GM19035 (cell line): ENCODE results near the gene NAA60.

ENCODE experiments used
- ATAC-seq: cut with Tn5 transposase; IDR thresholded peaks from one replicate; pipeline ENCODE4 v1.9.1; 2021; ENCODE audit not compliant: unreplicated experiment

The NAA60 gene

DNA sequence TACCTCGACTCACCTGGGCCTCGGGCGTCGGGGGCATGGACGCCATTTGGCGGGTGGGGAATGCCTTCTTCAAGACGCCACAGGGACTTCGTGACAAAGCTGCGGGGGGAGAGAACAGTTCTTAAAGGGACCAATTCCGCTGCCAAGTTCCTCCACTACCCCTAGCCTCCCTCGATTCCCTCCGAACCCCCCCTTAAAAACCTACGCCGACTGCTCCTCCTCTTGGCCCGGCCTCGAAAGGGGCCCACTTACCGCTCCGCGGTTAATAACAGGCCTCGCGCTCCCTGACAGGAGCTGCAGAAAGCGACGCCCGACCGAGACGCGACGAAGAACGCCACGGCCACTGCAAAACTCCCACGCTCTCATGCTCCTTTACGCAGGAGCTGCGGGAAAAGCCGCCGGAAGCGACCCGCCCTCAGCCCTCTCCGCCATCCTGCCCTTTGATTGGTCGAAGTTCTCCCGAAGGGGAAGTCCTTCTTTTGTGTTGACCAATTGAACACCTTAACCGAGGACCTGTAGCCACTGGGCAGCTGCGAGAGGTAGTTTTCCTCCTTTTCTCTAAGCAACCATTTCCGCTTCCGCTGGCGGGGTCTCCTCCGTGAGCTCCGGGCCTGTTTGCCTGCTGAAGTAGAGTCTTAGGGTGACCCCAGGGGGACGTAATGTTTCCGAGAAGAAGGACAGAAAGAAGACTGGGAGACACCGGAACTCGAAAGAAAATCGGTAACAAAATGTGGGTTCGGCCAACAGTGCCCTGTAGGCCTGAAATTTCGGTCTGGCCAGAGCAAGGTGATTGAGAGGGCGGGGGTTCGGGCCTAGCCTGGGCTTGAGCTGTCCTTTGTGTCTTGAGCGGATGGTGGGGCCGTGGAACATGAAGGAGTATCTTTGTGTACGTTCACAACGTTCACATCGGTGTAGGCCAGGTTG, at the start of gene NAA60, which contains the start of gene ZNF597:
Gene NAA60 (plus strand): TSS at position 573 of the 924 bp plus-strand sequence. CDS start 32,548 bp downstream, outside the sequence.
Gene ZNF597 (minus strand): TSS at position 397 of the 924 bp plus-strand sequence. CDS start 351 bp downstream, at position 46.
- peak; percentile 83 for ATAC-seq

DNA sequence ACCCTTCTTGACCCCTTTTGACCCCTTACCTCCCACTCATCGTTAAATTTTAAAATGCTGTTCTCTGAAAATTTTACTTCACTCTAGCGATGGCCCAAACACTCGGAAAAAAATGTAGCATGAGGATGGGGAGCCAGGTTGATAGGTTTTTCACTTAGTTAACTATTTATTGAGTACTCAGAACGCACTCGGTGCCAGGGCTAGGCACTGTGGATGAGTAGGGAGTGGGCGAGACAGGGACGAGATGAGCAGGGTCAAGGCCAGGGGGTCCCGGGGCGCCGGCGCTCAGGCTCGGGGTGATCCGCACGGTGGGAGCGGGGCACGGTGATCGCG, 43.1 kb upstream of the NAA60 start:
- no peak for ATAC-seq

DNA sequence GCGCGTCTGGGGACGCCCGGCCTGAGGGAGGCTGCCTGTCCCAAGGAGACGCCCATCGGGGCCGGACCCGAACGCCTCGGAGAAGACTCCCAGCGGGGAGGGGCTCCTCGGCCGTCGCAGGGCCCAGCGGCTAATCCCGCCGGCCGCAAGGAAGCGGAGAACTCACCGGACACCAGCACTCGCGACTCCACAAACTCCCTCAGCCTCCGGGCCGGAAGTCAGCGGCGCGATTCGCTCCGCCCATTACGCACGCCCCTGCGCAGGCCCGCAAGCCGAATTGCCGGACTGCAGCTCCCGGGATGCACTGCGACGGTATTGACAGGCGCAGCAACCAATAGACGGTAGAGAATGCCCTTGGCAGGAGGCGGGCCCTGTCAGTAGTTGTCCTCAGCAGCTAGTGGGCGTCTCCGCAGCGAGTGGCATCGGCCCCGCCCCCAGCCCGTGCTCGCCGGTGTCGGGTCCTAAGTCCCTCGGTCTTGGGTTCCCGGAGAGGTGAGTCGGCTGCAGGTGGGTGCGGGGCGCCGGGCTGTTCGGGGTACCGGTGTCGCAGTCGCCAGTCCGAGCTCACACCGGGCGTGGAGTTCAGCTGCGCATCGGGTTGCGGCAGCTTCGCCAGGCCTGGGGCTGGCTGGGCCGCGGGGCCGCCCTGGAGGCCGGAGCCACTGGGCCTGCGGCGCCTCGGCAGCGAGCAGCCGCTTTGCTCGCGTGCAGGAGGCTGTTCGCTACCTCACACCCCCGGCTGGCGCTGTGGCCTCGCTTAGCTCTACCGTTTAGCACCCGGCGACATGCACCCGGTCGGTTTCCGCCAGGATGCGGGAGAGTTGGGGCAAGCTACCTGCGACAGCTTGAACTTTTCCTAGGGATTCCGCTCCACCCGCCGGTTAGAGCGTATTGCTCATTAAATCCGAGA, 42.4 kb upstream of the NAA60 start, which contains the start of the genes ZNF174 and ZSCAN32:
Gene ZNF174 (plus strand): TSS at position 437 of the 910 bp plus-strand sequence. CDS start 790 bp downstream, outside the sequence.
Gene ZSCAN32 (minus strand): TSS at position 226 of the 910 bp plus-strand sequence. CDS start 3,447 bp downstream, outside the sequence.
- peak; percentile 94 for ATAC-seq

DNA sequence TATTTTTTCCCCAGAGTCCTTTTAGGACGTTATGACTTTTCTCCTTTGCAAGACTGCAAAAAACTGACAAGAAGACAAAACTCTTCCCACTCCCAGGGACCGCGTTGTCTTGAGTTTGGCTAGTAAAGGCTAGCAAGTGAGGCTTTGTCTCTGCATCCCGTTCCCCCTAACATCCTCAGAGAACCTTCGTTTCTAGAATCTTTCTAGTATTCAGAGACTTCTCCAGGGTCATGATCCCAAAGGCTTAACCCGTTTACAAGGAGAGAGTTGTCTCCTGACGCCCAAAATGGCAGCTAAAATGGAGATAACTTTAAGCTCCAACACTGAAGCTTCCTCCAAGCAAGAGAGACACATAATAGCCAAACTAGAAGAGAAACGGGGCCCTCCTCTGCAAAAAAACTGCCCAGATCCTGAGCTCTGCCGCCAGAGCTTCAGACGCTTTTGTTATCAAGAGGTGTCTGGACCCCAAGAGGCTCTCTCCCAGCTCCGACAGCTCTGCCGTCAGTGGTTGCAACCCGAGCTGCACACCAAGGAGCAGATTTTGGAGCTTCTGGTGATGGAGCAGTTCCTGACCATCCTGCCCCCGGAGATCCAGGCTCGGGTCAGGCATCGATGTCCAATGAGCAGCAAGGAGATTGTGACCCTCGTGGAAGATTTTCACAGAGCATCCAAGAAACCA, 41.6 kb upstream of the NAA60 start:
- ATAC-seq: no peak

- ATAC-seq: no peak
Measured at GRCh38 chr16:3408561-3409197, 34.8 kb upstream of the NAA60 start.

GRCh38 chr16:3413730-3414379, 29.6 kb upstream of the NAA60 start:
- no peak for ATAC-seq

- no peak for ATAC-seq
Measured at GRCh38 chr16:3431779-3432219, 11.7 kb upstream of the NAA60 start.

DNA sequence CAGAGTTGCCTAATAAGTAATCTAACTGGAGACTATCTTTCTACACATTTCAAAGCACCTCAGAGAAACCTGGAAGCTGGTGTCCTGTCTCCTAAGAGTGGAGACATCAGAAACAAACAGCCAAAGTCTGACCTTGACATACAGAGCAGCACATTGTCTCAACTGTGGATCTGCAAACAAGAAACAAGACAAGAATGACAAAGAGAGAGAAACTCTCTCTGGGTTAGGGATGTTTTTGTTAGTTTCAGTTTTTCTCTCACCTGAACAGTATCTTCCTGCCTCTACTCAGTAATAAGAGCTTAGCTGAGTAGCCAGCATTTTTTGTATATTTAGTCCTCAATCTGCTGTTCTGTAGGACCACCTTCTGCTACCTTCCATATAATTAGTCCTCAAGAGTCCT, 9.1 kb upstream of the NAA60 start:
- no peak for ATAC-seq

- ATAC-seq: no peak
Measured at GRCh38 chr16:3439637-3440036, 3.8 kb upstream of the NAA60 start.

GRCh38 chr16:3444032-3444388, 530 bp downstream of the NAA60 start:
- no peak for ATAC-seq

- no peak for ATAC-seq
Measured at GRCh38 chr16:3454093-3454492, 10.6 kb downstream of the NAA60 start.

DNA sequence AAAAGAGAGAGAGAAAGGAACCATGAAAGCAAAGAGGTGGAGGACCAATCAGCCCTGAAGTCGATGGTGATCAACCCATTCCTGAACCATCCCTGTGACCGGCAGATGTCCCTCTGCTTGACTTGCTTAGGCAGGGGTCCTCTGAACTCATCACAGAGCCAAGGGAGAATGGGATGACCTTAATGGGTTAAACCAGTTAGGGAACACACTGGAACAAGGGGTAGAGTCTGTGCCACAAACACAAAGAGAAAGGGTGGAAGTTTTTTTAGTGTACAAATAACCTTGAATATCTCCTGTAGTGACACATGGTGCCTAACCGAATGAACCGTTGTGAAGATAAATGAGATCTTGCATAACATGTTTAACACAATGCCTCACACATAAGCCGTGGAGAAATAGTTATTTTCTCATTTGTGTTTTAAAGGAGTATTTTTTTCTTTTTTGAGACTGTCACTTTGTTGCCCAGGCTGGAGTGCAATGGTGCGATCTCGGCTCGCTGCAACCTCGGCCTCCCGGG, 11.2 kb downstream of the NAA60 start:
- ATAC-seq: no peak

- ATAC-seq: peak; percentile 75
Measured at GRCh38 chr16:3457434-3458252, 14.2 kb downstream of the NAA60 start.

- ATAC-seq: peak; percentile 24
Measured at GRCh38 chr16:3458278-3458851, 14.9 kb downstream of the NAA60 start.

DNA sequence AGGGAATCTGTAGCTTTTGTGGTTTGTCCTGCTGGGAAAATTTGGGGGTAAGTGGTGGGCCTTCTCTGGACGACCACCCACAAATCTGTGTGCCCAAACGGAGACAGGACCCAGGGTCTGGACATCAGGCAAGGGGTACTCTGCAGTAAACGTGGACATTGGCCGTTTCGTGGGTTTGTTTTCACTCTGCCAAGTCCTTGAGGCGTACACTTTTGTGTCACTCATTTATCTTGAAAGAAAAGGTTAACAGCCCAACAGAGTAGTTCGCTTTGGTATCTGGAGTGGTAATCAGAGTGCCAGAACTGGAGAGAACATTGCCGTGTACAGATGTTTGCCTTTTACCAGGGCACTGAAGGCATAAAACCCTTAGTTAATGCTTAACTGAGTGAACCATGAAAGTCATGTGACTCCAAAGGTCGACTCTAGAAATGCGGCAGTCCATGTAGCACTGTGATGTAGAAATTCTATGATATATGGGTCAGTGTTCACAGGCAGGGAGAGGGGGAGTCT, 15.4 kb downstream of the NAA60 start:
- no peak for ATAC-seq

DNA sequence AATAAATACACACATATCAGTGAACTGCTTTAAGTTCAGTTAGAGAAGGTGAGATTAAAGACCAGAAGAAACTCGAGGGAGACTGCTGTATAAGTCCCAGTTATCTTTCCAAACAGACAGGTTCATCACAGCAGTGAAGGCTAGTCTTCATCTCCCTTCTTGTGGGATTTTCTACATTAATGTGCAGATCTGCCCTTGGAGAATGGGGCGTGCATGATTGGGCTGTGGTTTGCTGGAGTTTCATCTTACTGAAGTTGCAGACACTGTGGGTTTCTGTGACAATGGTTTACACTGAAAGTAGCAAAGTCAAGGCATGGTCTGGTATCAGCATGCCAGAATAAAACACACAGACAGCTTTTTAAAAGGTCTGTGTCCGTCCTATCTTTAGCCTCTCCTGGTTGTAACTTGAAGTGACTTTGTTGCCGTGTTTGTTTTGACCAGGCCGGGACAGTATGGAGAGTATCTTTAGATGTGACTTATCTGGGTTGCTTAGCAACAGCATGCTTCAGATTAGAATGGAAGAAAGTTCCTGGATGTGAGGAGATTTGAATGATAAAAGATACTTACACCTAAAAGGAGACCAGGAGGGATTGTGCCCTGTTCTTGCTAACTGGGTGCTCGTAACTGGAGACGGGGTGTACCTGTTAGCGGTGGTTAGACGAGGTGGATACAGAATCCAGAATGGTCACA, 16.1 kb downstream of the NAA60 start:
- no peak for ATAC-seq

GRCh38 chr16:3460121-3460520, 16.6 kb downstream of the NAA60 start:
- ATAC-seq: no peak

DNA sequence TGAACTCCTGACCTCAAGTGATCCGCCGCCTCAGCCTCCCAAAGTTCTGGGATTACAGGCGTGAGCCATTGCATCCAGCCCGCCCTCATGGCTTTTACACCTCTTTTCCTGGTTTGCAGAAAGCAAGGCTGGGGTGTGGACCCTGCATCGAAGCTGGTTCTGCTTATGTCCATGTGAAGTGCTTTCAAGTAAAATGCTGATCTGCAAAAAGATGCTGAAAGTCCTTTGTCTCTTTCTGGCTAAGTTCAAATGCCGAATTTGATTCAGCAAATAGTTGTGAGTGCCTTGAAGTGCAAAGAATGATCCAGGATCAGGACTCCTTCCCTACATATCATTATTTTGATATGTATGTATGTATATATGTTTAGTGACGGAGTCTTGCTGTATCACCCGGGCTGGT, 17.1 kb downstream of the NAA60 start:
- no peak for ATAC-seq
